Stimulated activated CD8-positive, alpha-beta memory T cell treated with anti-CD3 and anti-CD28 coated beads, Interleukin-7, amount 100 ng/mL, for 1 hour (primary cell): ENCODE measurements around the gene DVL1.

Experiments
- DNase-seq, 2 donors: peaks; one replicate each; pipeline ENCODE4 v3.0.0-alpha.2; 2020; ENCODE audit warnings: low read depth in 2 of 2

DVL1 gene

DNA sequence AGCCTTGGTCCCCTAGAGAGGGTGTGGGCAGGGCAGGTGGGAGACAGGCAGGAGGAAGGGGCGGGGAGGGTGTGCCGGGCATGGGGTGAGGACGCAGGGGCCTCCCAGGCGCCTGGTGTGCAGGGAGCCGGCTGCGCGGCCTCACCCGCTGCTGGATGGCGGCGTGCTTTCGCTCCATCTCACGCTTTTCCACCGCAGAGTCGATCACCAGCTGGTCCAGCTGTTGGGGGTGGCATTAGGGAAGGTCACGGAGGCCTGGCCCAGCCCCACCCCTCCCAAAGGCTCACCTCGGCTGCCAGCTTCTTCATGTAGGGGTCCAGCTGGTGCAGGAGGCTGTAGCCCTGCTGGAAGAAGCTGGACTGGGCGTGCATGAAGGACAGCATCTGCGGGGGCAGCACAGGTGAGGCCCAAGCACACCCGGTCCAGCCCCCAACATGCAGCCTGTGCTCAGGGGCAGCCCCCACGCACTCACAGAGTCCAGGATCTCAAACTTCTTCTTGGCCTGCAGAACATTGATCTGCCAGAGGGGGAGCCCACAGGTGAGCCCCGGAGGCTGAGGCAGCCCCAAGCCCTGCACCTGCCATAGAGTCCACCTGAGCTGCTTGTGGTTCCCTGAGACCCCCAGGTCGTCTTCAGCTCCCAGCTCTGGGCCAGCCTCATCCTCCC, 49.4 kb downstream of the DVL1 start:
- DNase-seq, result no peak

GRCh38 chr1:1298861-1299685, 50.1 kb downstream of the DVL1 start:
- no peak for DNase-seq

DNA sequence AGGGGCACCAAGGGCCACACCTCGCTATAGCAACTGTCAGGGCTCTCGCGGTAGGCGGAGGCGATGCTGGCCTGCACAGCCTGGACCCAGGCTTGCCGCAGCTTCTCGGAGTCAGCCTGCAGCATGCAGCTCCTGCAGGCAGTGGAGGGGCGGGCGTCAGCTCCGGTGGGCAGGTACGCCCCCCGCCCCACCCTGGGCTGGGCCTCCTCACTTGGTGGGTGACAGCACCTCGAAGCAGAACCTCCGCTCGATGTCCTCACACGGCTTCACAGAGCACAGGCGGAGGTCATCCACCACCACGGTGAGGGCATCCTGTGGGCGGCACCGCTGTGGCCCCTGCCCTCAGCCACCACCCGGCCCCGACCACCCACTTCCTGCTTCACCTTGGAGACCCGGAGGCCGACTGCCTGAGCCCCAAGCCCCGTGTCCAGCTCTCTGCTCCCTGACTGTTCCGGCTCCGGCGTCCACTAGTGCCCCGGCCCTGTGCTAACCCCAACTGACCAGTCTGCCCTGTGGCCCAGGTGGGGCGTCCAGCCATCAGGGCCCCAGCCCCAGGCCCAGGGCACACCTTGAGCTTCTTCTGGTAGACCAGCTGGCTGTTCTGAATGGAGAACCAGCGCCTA, 51.3 kb downstream of the DVL1 start:
- no peak for DNase-seq

GRCh38 chr1:1296070-1297061, 52.9 kb downstream of the DVL1 start:
- DNase-seq, result no peak

DNA sequence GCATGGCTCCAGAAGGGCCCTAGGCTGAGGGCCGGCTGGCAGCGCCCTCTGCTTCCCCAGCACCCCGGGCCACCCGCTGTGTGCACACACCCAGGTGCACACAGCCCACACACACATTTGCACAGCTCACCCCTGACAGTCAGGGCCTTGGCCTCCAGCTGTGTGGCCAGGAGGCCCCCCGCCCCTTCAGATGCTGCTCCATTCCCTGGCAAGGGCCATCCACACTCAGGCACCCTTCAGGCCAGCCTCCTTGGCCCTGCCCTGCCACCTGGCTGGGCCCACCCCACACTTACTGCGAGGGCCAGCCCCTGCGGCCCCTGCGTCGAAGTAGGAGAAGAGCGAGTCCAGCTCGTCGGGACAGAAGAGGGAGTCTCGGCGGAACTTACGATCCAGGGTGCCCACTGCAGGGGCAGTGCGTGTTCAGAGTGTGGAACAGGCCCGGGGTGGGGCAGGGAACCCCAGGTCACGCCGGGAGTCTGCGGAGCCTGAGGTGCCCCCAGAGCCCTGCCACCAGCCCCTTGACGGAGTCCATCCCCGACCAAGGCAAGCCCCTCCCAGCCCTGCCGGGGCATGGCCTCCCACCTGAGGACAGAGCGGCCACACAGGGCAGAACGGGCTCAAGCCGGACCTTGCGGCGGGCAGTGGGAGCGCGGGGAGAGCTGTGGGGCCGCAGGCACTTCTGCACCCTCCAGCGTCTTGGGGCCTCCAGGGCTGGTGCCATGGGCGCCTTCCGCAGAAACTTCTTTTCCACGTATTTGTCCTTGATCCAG, 53.9 kb downstream of the DVL1 start:
- DNase-seq, result no peak

DNA sequence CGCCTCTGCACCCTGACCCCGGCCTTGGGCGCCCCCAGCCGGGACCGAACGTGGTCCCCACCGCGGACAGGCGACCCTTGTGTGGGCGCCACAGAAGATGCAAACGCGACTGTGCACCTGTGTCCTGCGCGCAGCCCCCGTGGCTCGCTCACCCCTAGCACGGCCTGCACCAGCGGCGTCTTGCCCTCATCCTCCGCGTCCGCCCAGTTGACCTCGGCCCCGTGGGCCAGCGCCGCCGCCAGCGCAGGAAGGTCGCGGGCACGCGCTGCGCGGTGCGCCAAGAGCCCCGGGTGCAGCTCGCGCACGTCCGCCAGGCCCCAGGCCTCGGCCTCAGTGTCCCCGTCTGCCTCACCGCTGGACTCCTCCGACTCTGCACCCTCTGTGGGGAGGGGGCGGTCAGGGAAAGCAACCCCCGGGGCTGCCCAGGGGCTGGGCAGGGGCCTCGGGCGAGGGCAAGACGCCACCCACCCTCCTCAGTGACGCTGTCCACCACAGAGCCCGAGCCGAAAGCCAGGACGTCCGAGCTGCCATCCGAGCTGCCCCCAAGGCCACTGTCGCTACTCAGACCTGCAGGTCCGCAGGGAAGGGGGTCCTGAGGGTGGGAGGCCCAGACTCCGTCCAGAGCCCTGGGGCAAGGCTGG, 54.8 kb downstream of the DVL1 start:
- no peak for DNase-seq

- no peak for DNase-seq
These were observed 55.7 kb downstream of the DVL1 start for GRCh38 chr1:1293263-1294249.

DNA sequence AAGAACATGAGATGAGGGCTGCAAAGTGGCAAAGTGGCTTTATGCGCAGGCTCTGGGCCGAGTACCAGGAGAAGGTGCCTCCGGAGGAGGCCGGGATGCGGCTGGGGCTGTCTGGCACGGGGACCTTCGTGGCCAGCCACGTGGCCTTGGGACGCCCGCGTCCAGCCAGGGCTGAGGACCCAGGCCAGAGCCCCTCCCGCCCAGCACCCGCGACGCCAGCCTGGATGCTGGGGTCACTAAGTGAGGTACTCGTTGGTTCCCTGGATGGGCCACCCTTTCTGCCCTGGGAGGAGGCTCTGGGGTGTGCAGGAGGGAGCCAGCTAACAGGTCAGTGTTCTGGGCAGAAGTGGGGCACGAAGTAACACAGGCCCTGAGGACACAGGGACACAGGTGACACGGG, 56.4 kb downstream of the DVL1 start:
- DNase-seq, result no peak

- no peak for DNase-seq
These were observed 56.8 kb downstream of the DVL1 start for GRCh38 chr1:1292442-1292779.

DNA sequence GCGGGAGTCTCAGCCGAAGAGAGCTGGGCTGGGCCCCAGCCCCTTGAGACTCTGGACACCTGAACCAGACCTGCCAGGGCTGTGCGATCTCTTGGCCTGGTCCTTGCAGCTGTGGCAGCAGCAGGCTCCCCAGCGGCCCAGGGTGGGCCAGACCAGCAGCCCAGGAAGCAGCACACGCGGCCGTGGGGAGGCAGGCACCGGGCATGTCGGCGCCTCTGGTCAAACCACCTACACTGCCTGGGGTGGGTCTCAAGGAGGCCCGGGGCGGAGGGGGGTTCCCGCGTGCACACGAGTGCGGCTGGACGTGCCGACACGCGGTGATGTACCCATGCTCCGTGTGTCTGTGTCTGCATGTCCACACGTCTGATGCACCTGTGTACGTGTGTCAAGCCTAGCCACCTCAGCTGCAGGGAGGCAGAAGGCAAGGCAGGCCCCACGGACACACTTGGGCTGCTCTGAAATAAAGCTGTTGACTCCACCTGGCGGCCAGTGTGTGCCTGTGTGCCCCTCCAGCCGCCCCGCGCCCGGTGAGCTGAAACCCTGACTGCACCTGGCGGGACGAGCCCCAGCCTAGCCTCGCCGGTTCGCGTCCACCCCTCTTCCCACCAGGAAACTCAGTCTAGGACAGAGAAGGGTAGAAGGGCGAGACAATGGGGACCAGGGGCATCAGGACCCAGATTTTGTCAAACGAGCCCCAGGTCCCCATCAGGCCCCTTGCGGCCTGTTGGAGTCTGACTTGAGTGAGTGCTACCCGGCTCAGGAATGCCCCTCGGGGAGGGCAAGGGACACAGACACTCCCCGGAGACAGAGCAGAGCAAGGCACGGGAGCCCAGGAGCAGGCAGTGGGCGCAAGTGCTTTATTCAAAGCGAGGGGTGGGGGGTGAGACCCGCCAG, 57.4 kb downstream of the DVL1 start:
- DNase-seq, result peak in 1 of 2 donors; percentile 37

DNA sequence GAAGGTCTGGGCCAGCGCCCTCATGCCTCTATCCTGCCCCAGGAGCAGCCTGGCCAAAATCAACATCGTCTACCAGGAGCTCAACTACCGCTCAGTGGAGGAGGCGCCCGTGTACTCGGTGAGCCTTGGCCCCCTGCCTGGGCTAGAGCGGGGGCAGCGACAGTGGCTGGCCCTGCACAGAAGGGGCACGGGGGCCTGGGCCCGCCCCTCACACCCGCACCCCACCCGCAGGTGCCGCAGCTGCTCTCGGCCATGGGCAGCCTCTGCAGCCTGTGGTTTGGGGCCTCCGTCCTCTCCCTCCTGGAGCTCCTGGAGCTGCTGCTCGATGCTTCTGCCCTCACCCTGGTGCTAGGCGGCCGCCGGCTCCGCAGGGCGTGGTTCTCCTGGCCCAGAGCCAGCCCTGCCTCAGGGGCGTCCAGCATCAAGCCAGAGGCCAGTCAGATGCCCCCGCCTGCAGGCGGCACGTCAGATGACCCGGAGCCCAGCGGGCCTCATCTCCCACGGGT, 58.1 kb downstream of the DVL1 start:
- DNase-seq, result no peak

DNA sequence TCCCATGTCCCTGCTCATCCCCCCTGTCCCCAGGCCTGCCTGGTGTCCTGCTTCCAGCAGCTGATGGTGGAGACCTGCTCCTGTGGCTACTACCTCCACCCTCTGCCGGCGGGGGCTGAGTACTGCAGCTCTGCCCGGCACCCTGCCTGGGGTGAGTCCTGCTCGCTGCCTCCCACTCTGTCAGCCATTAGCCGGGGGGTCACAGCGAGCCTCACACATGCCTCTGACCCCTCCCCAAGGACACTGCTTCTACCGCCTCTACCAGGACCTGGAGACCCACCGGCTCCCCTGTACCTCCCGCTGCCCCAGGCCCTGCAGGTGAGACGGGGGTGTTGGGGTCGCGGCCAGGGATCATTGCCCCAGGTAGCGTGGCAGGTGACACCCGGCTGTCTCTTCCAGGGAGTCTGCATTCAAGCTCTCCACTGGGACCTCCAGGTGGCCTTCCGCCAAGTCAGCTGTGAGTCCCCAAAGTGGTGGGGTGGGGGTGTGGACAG, 58.9 kb downstream of the DVL1 start:
- DNase-seq, result peak in 1 of 2 donors; percentile 29

GRCh38 chr1:1287288-1288110, 61.7 kb downstream of the DVL1 start:
- no peak for DNase-seq

DNA sequence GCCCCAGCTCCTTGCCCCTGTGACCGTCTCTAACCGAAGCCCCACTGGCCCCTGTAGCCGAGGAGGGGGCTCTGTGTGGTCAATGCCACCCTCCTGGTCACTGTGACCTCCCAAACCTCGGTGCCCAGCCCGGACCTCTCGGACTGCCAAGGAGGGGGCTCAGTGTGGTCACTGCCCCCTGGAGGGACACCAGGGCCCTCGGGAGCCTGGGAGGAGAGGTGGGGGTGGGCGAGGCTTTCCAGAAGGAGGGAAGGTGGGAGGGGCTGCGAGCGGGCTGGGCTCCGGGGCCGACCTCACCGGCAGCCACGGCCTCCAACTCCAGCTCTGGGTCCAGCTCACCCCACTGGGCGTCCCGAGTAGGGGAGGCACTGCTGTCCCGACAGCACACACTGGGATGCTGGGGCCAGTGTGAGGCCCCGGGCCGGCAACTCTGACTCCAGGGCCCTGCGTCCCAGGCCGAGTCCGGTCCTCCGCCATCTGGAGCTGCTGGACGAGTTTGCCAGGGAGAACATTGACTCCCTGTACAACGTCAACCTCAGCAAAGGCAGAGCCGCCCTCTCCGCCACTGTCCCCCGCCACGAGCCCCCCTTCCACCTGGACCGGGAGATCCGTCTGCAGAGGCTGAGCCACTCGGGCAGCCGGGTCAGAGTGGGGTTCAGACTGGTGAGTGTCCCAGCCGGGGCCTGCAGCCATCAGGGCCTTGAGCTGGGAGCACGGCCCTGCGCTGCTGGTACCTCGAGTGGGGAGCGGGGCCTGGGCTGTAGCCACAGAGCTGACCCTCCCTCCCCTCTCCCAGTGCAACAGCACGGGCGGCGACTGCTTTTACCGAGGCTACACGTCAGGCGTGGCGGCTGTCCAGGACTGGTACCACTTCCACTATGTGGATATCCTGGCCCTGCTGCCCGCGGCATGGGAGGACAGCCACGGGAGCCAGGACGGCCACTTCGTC, 62.6 kb downstream of the DVL1 start:
- DNase-seq, result no peak

GRCh38 chr1:1285611-1286311, 63.5 kb downstream of the DVL1 start:
- no peak for DNase-seq
